ENCODE results near the gene NOS1AP.
A peak's percentile ranks its signal among the peaks of the same experiment; 100 is the strongest.
"Not testable (repeated sequence)": the region's sequence is repeated elsewhere in the genome, so short reads cannot be mapped to it uniquely, and the experiment has no call there.

NOS1AP gene

GRCh38 chr1:162347281-162347680 lies 277.8 kb downstream of the NOS1AP start:
- DNase-seq (ENCODE audit: insufficient read length, low spot score) (no peak), FAIRE-seq (no peak)
- no peak for TF ChIP-seq POLR2A (IDR thresholded peaks at IDR 0.05; ENCODE audit: low read depth, low read length)

- TF ChIP-seq POLR2A (IDR thresholded peaks at IDR 0.05; ENCODE audit: low read depth, low read length) = no peak
- DNase-seq (ENCODE audit: insufficient read length, low spot score) (peak; percentile 54), FAIRE-seq (no peak)
Observed at GRCh38 chr1:162349635-162350330, 280.3 kb downstream of the NOS1AP start.

GRCh38 chr1:162351246-162351842 lies 281.9 kb downstream of the NOS1AP start:
- DNase-seq (ENCODE audit: insufficient read length, low spot score) = no peak
- no peak for FAIRE-seq
- TF ChIP-seq POLR2A (IDR thresholded peaks at IDR 0.05; ENCODE audit: low read depth, low read length) = no peak

GRCh38 chr1:162351874-162352273 lies 282.4 kb downstream of the NOS1AP start:
- not testable (repeated sequence) for FAIRE-seq

GRCh38 chr1:162353078-162353477 lies 283.6 kb downstream of the NOS1AP start:
- no peak for FAIRE-seq
- DNase-seq (ENCODE audit: insufficient read length, low spot score) = no peak
- TF ChIP-seq POLR2A (IDR thresholded peaks at IDR 0.05; ENCODE audit: low read depth, low read length) = no peak

More at GRCh38 chr1:162351874-162352273, 282.4 kb downstream of the NOS1AP start:
- DNase-seq (ENCODE audit: insufficient read length, low spot score) = not testable (repeated sequence)

GRCh38 chr1:162353702-162354101 lies 284.2 kb downstream of the NOS1AP start:
- FAIRE-seq = no peak
- TF ChIP-seq POLR2A (IDR thresholded peaks at IDR 0.05; ENCODE audit: low read depth, low read length) = no peak
- DNase-seq (ENCODE audit: insufficient read length, low spot score) = no peak

GRCh38 chr1:162357681-162358266 lies 288.3 kb downstream of the NOS1AP start:
- FAIRE-seq (no peak), DNase-seq (ENCODE audit: insufficient read length, low spot score) (peak; percentile 61)
- TF ChIP-seq POLR2A (IDR thresholded peaks at IDR 0.05; ENCODE audit: low read depth, low read length) = no peak

- TF ChIP-seq POLR2A (IDR thresholded peaks at IDR 0.05; ENCODE audit: low read depth, low read length) = no peak
- FAIRE-seq (no peak), DNase-seq (ENCODE audit: insufficient read length, low spot score) (no peak)
Observed at GRCh38 chr1:162358928-162359327, 289.4 kb downstream of the NOS1AP start.

- no peak for FAIRE-seq
- no peak for DNase-seq (ENCODE audit: insufficient read length, low spot score)
- TF ChIP-seq POLR2A (IDR thresholded peaks at IDR 0.05; ENCODE audit: low read depth, low read length) = no peak
Observed at GRCh38 chr1:162359523-162360236, 290.2 kb downstream of the NOS1AP start.

- TF ChIP-seq POLR2A (IDR thresholded peaks at IDR 0.05; ENCODE audit: low read depth, low read length) = no peak
- no peak for FAIRE-seq
- no peak for DNase-seq (ENCODE audit: insufficient read length, low spot score)
Observed at GRCh38 chr1:162360237-162360873, 290.9 kb downstream of the NOS1AP start.

GRCh38 chr1:162360874-162361260 lies 291.4 kb downstream of the NOS1AP start:
- FAIRE-seq (no peak), DNase-seq (ENCODE audit: insufficient read length, low spot score) (no peak)
- TF ChIP-seq POLR2A (IDR thresholded peaks at IDR 0.05; ENCODE audit: low read depth, low read length) = no peak

- TF ChIP-seq POLR2A (IDR thresholded peaks at IDR 0.05; ENCODE audit: low read depth, low read length) = no peak
- DNase-seq (ENCODE audit: insufficient read length, low spot score) (no peak), FAIRE-seq (no peak)
Observed at GRCh38 chr1:162361349-162361748, 291.9 kb downstream of the NOS1AP start.

GRCh38 chr1:162363823-162364222 lies 294.3 kb downstream of the NOS1AP start:
- DNase-seq (ENCODE audit: insufficient read length, low spot score) (no peak), FAIRE-seq (no peak)
- no peak for TF ChIP-seq POLR2A (IDR thresholded peaks at IDR 0.05; ENCODE audit: low read depth, low read length)

GRCh38 chr1:162364498-162364897 lies 295.0 kb downstream of the NOS1AP start:
- DNase-seq (ENCODE audit: insufficient read length, low spot score) (no peak), FAIRE-seq (no peak)
- TF ChIP-seq POLR2A (IDR thresholded peaks at IDR 0.05; ENCODE audit: low read depth, low read length) = no peak

Measured in H54 (cell line).